Sigmoid colon (tissue), 4 donors: Measurements from ENCODE around the gene GPR3.

Experiments
- CTCF ChIP-seq, 4 experiments: fragments of 450-650 bp in 3 of 4; fragments of 200-600 bp in 1 of 4; IDR thresholded peaks; one replicate each; pipeline ENCODE4 v1.5.1; 2016 to 2019; ENCODE audit warnings: antibody characterized with exemption in 4 of 4, mild to moderate bottlenecking in 3 of 4, moderate library complexity in 2 of 4
- POLR2AphosphoS5 ChIP-seq, 4 donors: sonication (generic); formaldehyde crosslinking; IDR thresholded peaks; one replicate each; pipeline ENCODE4 v1.6.1; 2017; ENCODE audit warnings: antibody characterized with exemption in 4 of 4

GRCh38 chr1:27342778-27343638 lies 49.4 kb upstream of the GPR3 start:
- no peak for TF ChIP-seq CTCF (IDR thresholded peaks at IDR 0.05)
- no peak for TF ChIP-seq POLR2AphosphoS5 (IDR thresholded peaks at IDR 0.05)
